WTC11 (cell line): ENCODE data around the gene BPIFB4. TPM values are rescaled to one million over a fixed set of nuclear protein-coding genes. Genes with fewer than 3 reads are reported as not detected.

Source experiments
- ATAC-seq: fragments of 200-7000 bp; cut with Tn5 transposase; 2 replicates; pipeline ENCODE4 v1.10.0; 2021; ENCODE audit warnings: mild to moderate bottlenecking, moderate library complexity
- CTCF ChIA-PET: fragments of 300-600 bp; sonication (Branson Sonifier 250); formaldehyde crosslinking; loops from one replicate; lab custom pipeline; 2021; ENCODE audit warnings: antibody characterized with exemption; lab: Charles Lee
- POLR2A ChIA-PET: fragments of 350-600 bp; sonication (Branson Sonifier 250); formaldehyde crosslinking; loops from one replicate; lab custom pipeline; 2021; ENCODE audit warnings: antibody characterized with exemption; lab: Charles Lee
- DNase-seq: peaks from one replicate; pipeline ENCODE4 v3.0.0; 2021; ENCODE audit warnings: low spot score
- H3K27ac Mint-ChIP-seq: 2 replicates; pipeline ENCODE4 v1.8.0; 2021; ENCODE audit warnings: mixed read lengths
- H3K27me3 Mint-ChIP-seq: 2 replicates; pipeline ENCODE4 v1.8.0; 2021; ENCODE audit warnings: low read depth, mild to moderate bottlenecking, moderate library complexity, mixed read lengths
- H3K36me3 Mint-ChIP-seq: 2 replicates; pipeline ENCODE4 v1.8.0; 2021; ENCODE audit warnings: mixed read lengths
- H3K4me1 Mint-ChIP-seq: 2 replicates; pipeline ENCODE4 v1.8.0; 2022; ENCODE audit warnings: mixed read lengths
- H3K4me3 Mint-ChIP-seq: 2 replicates; pipeline ENCODE4 v1.8.0; 2021; ENCODE audit warnings: mild to moderate bottlenecking, moderate library complexity, mixed read lengths
- H3K9me3 Mint-ChIP-seq: 2 replicates; pipeline ENCODE4 v1.8.0; 2021; ENCODE audit warnings: mixed read lengths
- ATF3 ChIP-seq: sonication (generic); formaldehyde crosslinking; conservative IDR thresholded peaks from 2 replicates; pipeline ENCODE4 v1.8.1; 2022; ENCODE audit warnings: mild to moderate bottlenecking, missing genetic modification reagents
- E2F4 ChIP-seq: sonication (generic); formaldehyde crosslinking; IDR thresholded peaks from 2 replicates; pipeline ENCODE4 v1.8.1; 2022; ENCODE audit warnings: low read depth, mild to moderate bottlenecking, moderate library complexity, missing genetic modification reagents, borderline replicate concordance
- ESRRA ChIP-seq: sonication (generic); formaldehyde crosslinking; IDR thresholded peaks from 2 replicates; pipeline ENCODE4 v1.8.1; 2022; ENCODE audit warnings: mild to moderate bottlenecking, missing genetic modification reagents, borderline replicate concordance
- FOXJ3 ChIP-seq: sonication (generic); formaldehyde crosslinking; IDR thresholded peaks from 2 replicates; pipeline ENCODE4 v1.9.0; 2021; ENCODE audit warnings: missing genetic modification reagents, mild to moderate bottlenecking, borderline replicate concordance
- GTF2I ChIP-seq: fragments of 250-450 bp; sonication (Bioruptor Pico); conservative IDR thresholded peaks from 2 replicates; pipeline ENCODE4 v1.4.0; 2021; ENCODE audit warnings: mild to moderate bottlenecking
- IRF2 ChIP-seq: sonication (generic); formaldehyde crosslinking; IDR thresholded peaks from 2 replicates; pipeline ENCODE4 v1.8.0; 2022; ENCODE audit warnings: low read depth, missing genetic modification reagents, borderline replicate concordance
- KAT7 ChIP-seq: sonication (generic); formaldehyde crosslinking; IDR thresholded peaks from 2 replicates; pipeline ENCODE4 v1.8.1; 2023; ENCODE audit warnings: missing genetic modification reagents, mild to moderate bottlenecking, borderline replicate concordance
- NR1H2 ChIP-seq: sonication (generic); formaldehyde crosslinking; IDR thresholded peaks from 2 replicates; pipeline ENCODE4 v1.9.0; 2021; ENCODE audit warnings: mild to moderate bottlenecking, moderate library complexity, missing genetic modification reagents
- PRDM15 ChIP-seq: sonication (generic); formaldehyde crosslinking; IDR thresholded peaks from 2 replicates; pipeline ENCODE4 v1.8.0; 2022; ENCODE audit warnings: missing genetic modification reagents
- RORB ChIP-seq: fragments of 250-450 bp; sonication (Bioruptor Pico); IDR thresholded peaks from 2 replicates; pipeline ENCODE4 v1.9.0; 2021; ENCODE audit warnings: mild to moderate bottlenecking
- SP1 ChIP-seq: sonication (generic); formaldehyde crosslinking; conservative IDR thresholded peaks from 2 replicates; pipeline ENCODE4 v1.8.1; 2022; ENCODE audit warnings: missing genetic modification reagents
- TP53 ChIP-seq: sonication (generic); formaldehyde crosslinking; IDR thresholded peaks from 2 replicates; pipeline ENCODE4 v1.8.1; 2023; ENCODE audit warnings: mild to moderate bottlenecking, missing genetic modification reagents
- ZBTB21 ChIP-seq: sonication (generic); formaldehyde crosslinking; IDR thresholded peaks from 2 replicates; pipeline ENCODE4 v1.8.1; 2023; ENCODE audit warnings: mild to moderate bottlenecking, missing genetic modification reagents, borderline replicate concordance
- ZNF121 ChIP-seq: sonication (generic); formaldehyde crosslinking; IDR thresholded peaks from 2 replicates; pipeline ENCODE4 v1.8.0; 2023; ENCODE audit warnings: missing genetic modification reagents
- ZNF138 ChIP-seq: sonication (generic); formaldehyde crosslinking; conservative IDR thresholded peaks from 2 replicates; pipeline ENCODE4 v1.8.1; 2022; ENCODE audit warnings: mild to moderate bottlenecking, moderate library complexity, missing genetic modification reagents
- ZNF317 ChIP-seq: sonication (generic); formaldehyde crosslinking; IDR thresholded peaks from 2 replicates; pipeline ENCODE4 v1.8.1; 2023; ENCODE audit warnings: low read depth, mild to moderate bottlenecking, moderate library complexity, missing genetic modification reagents, borderline replicate concordance
- ZNF425 ChIP-seq: fragments of 250-450 bp; sonication (Bioruptor Pico); conservative IDR thresholded peaks from 2 replicates; pipeline ENCODE4 v1.9.0; 2021; ENCODE audit warnings: mild to moderate bottlenecking
- ZNF512 ChIP-seq: sonication (generic); formaldehyde crosslinking; IDR thresholded peaks from 2 replicates; pipeline ENCODE4 v1.8.1; 2022; ENCODE audit warnings: missing genetic modification reagents, borderline replicate concordance
- total RNA-seq: library from RNA; stranded (reverse); gene quantifications from 3 replicates; pipeline ENCODE4 v1.2.3, GENCODE V29; 2021
- TF ChIP-seq, protein P1 (sequence below): sonication (generic); formaldehyde crosslinking; IDR thresholded peaks from 2 replicates; pipeline ENCODE4 v1.8.0; 2023; ENCODE audit warnings: missing genetic modification reagents
- TF ChIP-seq, protein P2 (sequence below): fragments of 200-600 bp; IDR thresholded peaks from 2 replicates; pipeline ENCODE4 v1.8.0; 2022; ENCODE audit warnings: antibody characterized with exemption

The BPIFB4 gene
- total RNA-seq, 1 experiment from 2014 or later = not detected

- TF ChIP-seq E2F4 (CRISPR knock-in tag) (no peak), ATF3 (no peak), ZBTB21 (CRISPR knock-in tag) (no peak), FOXJ3 (no peak), NR1H2 (no peak)
Measured at GRCh38 chr20:33111306-33111705, 31.9 kb downstream of the BPIFB4 start (continued).

DNA sequence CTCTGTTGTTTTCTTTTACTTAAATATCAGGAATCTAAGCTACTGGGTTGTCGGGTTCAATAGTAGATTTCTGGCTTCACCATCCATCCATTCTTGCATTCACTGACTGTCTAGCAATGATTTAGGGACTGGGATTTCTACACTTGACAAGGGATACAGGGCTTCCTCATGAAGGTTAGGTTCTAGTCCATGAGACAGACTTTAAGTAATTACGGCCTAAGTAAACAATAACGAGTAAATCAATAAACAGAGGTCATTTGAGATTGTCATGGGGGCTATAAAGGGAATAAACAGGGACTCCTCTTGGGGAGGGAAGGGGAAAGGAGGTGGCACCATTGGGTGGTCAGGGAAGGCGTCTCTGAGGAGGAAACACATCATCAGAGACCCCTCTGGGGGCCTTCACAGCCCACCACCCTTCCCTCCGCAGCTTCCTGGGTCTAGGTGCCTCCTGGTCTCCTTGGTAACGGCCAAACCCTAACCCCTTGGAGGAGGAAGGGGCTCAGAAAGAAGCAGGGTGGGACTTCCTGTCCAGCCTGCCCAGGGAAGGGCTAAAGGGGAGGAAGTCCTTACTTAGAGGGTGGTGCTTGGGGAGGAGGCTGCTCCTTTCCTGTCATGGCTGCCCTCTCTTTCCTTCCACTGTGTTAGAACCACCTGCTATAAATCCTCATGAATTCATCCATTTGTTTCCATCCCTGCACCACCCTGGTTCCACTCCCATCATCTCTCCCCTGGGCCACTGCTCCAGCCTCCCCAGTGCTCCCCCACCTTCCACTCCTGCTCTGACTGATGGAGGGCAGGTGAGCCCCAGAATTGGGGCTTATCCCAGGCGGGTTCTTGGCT is 33.3 kb downstream of the BPIFB4 start:
- DNase-seq (no peak), ATAC-seq (no peak)
- H3K4me3 Mint-ChIP-seq = no peak overlapping the region
- H3K27me3 Mint-ChIP-seq = peaks cover 8% of the 10 kb centered on the region
- CTCF ChIA-PET = no interaction called here
- TF ChIP-seq KAT7 (CRISPR knock-in tag) (no peak), ESRRA (CRISPR knock-in tag) (no peak), ZNF317 (CRISPR knock-in tag) (no peak), IRF2 (CRISPR knock-in tag) (no peak), GTF2I (CRISPR knock-in tag) (no peak), ZNF512 (CRISPR knock-in tag) (no peak), TP53 (CRISPR knock-in tag) (no peak)
- TF ChIP-seq, protein P1, sequence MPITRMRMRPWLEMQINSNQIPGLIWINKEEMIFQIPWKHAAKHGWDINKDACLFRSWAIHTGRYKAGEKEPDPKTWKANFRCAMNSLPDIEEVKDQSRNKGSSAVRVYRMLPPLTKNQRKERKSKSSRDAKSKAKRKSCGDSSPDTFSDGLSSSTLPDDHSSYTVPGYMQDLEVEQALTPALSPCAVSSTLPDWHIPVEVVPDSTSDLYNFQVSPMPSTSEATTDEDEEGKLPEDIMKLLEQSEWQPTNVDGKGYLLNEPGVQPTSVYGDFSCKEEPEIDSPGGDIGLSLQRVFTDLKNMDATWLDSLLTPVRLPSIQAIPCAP (CRISPR knock-in tag) = no peak
- POLR2A ChIA-PET = no interaction called here
- H3K4me1 Mint-ChIP-seq = no peaks in the 10 kb centered on the region
- H3K36me3 Mint-ChIP-seq = peaks cover 11% of the 10 kb centered on the region
- peaks cover 25% of the 10 kb centered on the region for H3K9me3 Mint-ChIP-seq
- no peak overlapping the region for H3K27ac Mint-ChIP-seq

GRCh38 chr20:33113387-33113908 is 34.0 kb downstream of the BPIFB4 start:
- no peak overlapping the region for H3K27ac Mint-ChIP-seq
- H3K4me3 Mint-ChIP-seq = no peak overlapping the region
- peaks cover 8% of the 10 kb centered on the region for H3K27me3 Mint-ChIP-seq
- no peaks in the 10 kb centered on the region for H3K4me1 Mint-ChIP-seq
- H3K9me3 Mint-ChIP-seq = peaks cover 25% of the 10 kb centered on the region
- no peak for DNase-seq
- ChIA-PET CTCF (no interaction called here), POLR2A (no interaction called here)
- H3K36me3 Mint-ChIP-seq = peaks cover 11% of the 10 kb centered on the region
- no peak for ATAC-seq
- TF ChIP-seq ZNF425 (CRISPR knock-in tag) (no peak), ZNF121 (CRISPR knock-in tag) (no peak), PRDM15 (CRISPR knock-in tag) (no peak), ZNF138 (no peak), ZBTB21 (CRISPR knock-in tag) (no peak), RORB (CRISPR knock-in tag) (no peak), KAT7 (CRISPR knock-in tag) (no peak), SP1 (CRISPR knock-in tag) (no peak)
- TF ChIP-seq, protein P2, sequence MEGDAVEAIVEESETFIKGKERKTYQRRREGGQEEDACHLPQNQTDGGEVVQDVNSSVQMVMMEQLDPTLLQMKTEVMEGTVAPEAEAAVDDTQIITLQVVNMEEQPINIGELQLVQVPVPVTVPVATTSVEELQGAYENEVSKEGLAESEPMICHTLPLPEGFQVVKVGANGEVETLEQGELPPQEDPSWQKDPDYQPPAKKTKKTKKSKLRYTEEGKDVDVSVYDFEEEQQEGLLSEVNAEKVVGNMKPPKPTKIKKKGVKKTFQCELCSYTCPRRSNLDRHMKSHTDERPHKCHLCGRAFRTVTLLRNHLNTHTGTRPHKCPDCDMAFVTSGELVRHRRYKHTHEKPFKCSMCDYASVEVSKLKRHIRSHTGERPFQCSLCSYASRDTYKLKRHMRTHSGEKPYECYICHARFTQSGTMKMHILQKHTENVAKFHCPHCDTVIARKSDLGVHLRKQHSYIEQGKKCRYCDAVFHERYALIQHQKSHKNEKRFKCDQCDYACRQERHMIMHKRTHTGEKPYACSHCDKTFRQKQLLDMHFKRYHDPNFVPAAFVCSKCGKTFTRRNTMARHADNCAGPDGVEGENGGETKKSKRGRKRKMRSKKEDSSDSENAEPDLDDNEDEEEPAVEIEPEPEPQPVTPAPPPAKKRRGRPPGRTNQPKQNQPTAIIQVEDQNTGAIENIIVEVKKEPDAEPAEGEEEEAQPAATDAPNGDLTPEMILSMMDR = no peak
